Astrocyte of the spinal cord (primary cell): Measurements from ENCODE around the gene FN3K.

ENCODE experiments used
- DNase-seq: peaks from one replicate; pipeline ENCODE4 v3.0.0; 2011; ENCODE audit warnings: low read depth, low spot score
- H3K4me3 ChIP-seq: 2 replicates; pipeline ENCODE4 v1.5.1; 2011; ENCODE audit warnings: low read depth, mild to moderate bottlenecking, low read length, moderate library complexity
- in situ Hi-C: cut with HindIII; loops from 2 replicates; pipeline ENCODE4 v1.10.0; 2017; ENCODE audit warnings: low sequenced_read_pairs
- TF ChIP-seq, protein P1 (sequence below): IDR thresholded peaks from 2 replicates; pipeline ENCODE4 v1.5.1; 2012; ENCODE audit warnings: low read depth, mild to moderate bottlenecking, low read length, inconsistent platforms

FN3K gene

DNA sequence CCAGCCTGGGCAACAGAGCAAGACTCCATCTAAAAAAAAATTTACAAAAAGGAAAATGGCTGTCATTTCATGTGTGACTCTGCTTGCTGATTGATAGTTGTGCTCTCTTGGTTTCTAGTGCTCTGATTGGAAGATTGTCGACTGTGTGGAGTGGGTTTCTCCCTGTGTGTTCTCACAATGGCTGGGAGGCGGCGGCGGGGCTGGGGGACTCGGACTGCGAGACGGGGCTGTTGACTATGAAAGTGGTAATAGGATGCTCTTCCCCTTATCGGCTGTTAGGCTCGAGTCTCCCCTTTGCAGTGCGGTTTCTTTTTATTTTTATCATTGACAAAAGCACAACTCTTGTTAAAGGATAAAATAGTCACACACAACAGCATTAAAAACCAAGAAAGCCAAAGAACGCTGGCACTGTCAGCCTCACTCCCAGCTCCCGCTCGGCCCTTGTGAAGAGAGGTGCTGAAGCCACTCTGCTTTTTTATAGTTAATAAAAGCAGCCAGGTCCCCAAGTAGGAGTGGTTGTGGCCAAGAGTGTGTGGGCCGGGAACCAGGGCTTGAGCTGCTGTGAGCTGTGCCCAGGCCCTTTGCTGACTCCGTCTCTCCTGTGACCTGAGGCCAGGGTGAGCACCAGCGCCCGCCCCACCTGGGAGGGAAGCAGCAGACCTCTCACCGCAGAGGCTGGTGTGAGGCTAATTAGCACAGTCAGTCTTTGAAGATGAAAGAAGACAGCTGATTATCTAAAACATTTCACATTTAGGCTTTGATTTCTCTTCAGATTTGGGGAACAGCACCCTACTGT is 53.0 kb downstream of the FN3K start:
- H3K4me3 ChIP-seq, result no peak overlapping the region
- TF ChIP-seq, protein P1, sequence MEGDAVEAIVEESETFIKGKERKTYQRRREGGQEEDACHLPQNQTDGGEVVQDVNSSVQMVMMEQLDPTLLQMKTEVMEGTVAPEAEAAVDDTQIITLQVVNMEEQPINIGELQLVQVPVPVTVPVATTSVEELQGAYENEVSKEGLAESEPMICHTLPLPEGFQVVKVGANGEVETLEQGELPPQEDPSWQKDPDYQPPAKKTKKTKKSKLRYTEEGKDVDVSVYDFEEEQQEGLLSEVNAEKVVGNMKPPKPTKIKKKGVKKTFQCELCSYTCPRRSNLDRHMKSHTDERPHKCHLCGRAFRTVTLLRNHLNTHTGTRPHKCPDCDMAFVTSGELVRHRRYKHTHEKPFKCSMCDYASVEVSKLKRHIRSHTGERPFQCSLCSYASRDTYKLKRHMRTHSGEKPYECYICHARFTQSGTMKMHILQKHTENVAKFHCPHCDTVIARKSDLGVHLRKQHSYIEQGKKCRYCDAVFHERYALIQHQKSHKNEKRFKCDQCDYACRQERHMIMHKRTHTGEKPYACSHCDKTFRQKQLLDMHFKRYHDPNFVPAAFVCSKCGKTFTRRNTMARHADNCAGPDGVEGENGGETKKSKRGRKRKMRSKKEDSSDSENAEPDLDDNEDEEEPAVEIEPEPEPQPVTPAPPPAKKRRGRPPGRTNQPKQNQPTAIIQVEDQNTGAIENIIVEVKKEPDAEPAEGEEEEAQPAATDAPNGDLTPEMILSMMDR, result no peak
- in situ Hi-C loops, result no loop called here
- DNase-seq, result no peak

DNA sequence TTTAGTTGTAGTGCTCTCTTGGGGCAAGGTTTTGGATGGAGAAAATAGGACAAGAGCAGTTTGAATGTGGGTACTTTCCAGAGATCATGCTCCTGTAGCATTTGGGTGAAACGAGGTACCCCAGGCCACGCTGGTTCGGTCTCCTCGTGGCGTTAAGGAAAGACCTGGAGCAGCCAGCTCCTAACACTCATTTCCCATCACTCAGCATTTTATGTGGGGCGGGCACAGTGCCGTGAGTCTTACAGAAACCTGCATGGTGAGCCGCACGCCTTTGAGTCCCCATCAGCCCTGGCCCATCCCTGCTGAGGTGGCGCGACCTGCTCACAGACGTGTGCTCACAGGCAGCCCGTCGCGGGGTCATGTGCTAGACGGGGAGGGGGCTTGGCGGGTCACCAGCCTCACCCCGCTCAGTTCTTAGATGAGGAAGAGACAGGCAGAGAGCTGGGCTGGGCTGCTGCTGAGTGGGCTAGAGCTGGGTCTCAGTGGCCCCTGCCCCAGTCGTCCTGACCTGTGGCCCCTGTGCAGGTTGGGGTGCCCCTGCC is 53.7 kb downstream of the FN3K start:
- in situ Hi-C loops, result no loop called here
- TF ChIP-seq, protein P1, result no peak
- no peak overlapping the region for H3K4me3 ChIP-seq
- DNase-seq, result no peak

DNA sequence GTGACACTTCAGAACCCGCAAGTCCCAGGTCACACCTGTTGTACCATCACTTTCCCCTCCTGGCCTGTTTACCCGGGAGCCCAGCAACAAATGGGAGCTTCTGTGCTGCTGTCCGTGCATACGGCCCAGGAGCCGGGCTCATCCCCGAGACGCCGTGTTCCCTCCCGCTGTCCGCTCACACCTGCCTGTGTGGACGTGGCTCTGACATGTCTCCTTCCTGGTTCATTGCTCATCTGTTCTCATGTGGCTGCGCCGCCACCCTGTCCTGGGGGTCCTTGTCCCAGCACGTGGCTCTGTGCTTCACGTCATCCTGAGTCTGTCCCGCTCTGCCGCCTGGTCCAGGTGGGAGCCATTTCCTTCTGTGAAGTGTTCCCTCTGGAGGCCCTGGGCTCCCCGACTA is 54.4 kb downstream of the FN3K start:
- no peak for DNase-seq
- TF ChIP-seq, protein P1, result no peak
- no peak overlapping the region for H3K4me3 ChIP-seq
- in situ Hi-C loops, result no loop called here

DNA sequence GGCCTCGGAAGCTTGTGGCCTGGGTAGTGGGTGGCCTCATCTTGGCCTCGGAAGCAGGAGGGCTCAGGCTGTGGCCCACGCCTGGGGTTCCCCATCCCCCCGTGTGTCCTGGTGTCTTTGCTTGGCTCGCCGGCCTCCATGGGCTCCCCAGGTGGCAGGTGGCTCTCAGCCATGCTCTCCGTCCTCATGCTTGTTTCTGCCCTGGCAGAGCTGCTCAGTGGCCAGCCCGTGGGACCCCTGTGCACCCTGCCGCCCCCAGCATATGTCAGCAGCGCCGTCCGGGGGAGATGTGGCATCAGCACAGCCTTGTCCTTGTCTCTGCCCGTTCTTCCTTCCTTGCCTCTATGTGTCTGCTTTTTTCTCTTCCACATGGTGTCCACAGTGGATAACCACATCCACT is 55.0 kb downstream of the FN3K start:
- TF ChIP-seq, protein P1, result no peak
- no peak overlapping the region for H3K4me3 ChIP-seq
- in situ Hi-C loops, result no loop called here
- DNase-seq, result no peak

DNA sequence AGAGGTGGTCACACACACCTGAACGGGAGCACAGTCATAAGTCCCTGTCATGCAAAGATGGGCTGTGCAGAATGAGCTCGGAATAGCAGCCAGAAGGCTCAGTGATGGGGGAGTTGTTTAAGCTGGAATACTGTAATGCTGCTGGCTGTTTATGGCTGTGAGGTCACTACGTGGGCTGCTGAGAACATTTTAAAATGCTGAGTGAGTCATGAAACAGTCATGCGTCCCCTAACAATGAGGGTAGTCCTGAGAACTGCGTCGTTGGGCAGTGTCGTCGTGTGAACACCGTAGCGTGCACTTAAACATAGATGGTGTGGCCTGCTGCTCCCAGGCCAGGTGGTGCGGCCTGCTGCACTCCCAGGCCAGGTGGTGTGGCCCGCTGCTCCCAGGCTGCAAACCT is 56.1 kb downstream of the FN3K start:
- no peak overlapping the region for H3K4me3 ChIP-seq
- TF ChIP-seq, protein P1, result no peak
- in situ Hi-C loops, result no loop called here
- peak; percentile 93 for DNase-seq

DNA sequence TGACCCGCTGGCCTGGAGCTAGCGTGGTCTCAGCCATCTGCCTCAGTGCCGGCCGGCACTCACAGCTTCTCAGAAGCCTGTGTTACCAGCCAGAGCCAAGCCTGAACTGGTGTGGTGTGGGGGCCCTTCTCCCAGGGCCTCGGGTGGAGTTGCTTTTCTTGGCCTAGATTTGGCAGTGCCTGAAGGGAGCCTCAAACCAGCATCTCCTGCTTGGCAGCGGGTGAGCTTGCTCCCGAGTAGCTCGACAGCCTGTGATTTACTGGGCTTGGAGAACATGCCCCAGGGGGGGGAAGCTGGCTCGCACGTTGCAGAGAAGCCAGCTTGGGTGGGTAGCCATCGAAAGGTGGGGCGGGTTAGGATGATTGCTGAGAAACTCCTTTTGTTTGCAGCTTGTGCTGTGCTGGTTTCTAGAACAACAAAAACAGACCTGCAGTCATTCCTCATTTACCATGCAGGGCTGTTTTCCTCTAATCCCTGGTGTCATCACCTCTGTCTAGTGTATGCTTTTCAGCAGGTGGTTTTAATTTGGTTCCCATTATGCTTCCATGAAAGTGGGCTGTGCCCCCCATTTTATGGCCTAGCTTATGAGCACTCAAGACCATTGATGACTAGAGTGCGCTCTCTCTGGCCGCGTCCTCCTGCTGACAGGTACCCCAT is 58.7 kb downstream of the FN3K start:
- in situ Hi-C loops, result no loop called here
- TF ChIP-seq, protein P1, result no peak

More for the DNA sequence above, 58.7 kb downstream of the FN3K start:
- no peak overlapping the region for H3K4me3 ChIP-seq
- peak; percentile 43 for DNase-seq
